ENCODE results near the gene DDX27.
A peak's percentile ranks its signal among the peaks of the same experiment; 100 is the strongest.

The DDX27 gene

GRCh38 chr20:49275636-49276035, 56.4 kb downstream of the DDX27 start:
- H3K27ac ChIP-seq, result peak overlapping the region; percentile 93
- DNase-seq (ENCODE audit: low read depth, low spot score), result no peak

GRCh38 chr20:49276161-49276960, 57.1 kb downstream of the DDX27 start:
- H3K27ac ChIP-seq, result peak overlapping the region; percentile 93

GRCh38 chr20:49276961-49277785, 58.0 kb downstream of the DDX27 start:
- no peak for DNase-seq (ENCODE audit: low read depth, low spot score)
- H3K27ac ChIP-seq, result peak overlapping the region; percentile 93

More at GRCh38 chr20:49276161-49276960, 57.1 kb downstream of the DDX27 start:
- no peak for DNase-seq (ENCODE audit: low read depth, low spot score)

- H3K27ac ChIP-seq, result peak overlapping the region; percentile 93
- DNase-seq (ENCODE audit: low read depth, low spot score), result no peak
Measured at GRCh38 chr20:49277786-49278035, 58.5 kb downstream of the DDX27 start.

GRCh38 chr20:49278036-49278817, 59.0 kb downstream of the DDX27 start, which contains the start of gene ZNFX1:
ZNFX1 (minus strand) TSS chr20:49278057; CDS start chr20:49275839, 2,218 bp downstream.
- DNase-seq (ENCODE audit: low read depth, low spot score), result peak; percentile 79
- peak within 1 kb of the TSS; percentile 93 for H3K27ac ChIP-seq

GRCh38 chr20:49278818-49279676, 59.8 kb downstream of the DDX27 start:
- H3K27ac ChIP-seq, result peak overlapping the region; percentile 93
- no peak for DNase-seq (ENCODE audit: low read depth, low spot score)

GRCh38 chr20:49279677-49280462, 60.7 kb downstream of the DDX27 start:
- no peak for DNase-seq (ENCODE audit: low read depth, low spot score)
- H3K27ac ChIP-seq, result peak overlapping the region; percentile 93

- peak overlapping the region; percentile 93 for H3K27ac ChIP-seq
- DNase-seq (ENCODE audit: low read depth, low spot score), result no peak
Measured at GRCh38 chr20:49280463-49281058, 61.3 kb downstream of the DDX27 start.

- peak overlapping the region; percentile 93 for H3K27ac ChIP-seq
- peak; percentile 56 for DNase-seq (ENCODE audit: low read depth, low spot score)
Measured at GRCh38 chr20:49281059-49281912, 62.1 kb downstream of the DDX27 start.

- peak overlapping the region; percentile 93 for H3K27ac ChIP-seq
- no peak for DNase-seq (ENCODE audit: low read depth, low spot score)
Measured at GRCh38 chr20:49281913-49282467, 62.8 kb downstream of the DDX27 start.

- peak overlapping the region; percentile 93 for H3K27ac ChIP-seq
- no peak for DNase-seq (ENCODE audit: low read depth, low spot score)
Measured at GRCh38 chr20:49282584-49283171, 63.5 kb downstream of the DDX27 start.

GRCh38 chr20:49283176-49283702, 64.0 kb downstream of the DDX27 start:
- peak overlapping the region; percentile 93 for H3K27ac ChIP-seq
- DNase-seq (ENCODE audit: low read depth, low spot score), result no peak

- H3K27ac ChIP-seq, result peak overlapping the region; percentile 93
Measured at GRCh38 chr20:49283703-49284625, 64.7 kb downstream of the DDX27 start.

GRCh38 chr20:49284818-49285217, 65.6 kb downstream of the DDX27 start:
- peak overlapping the region; percentile 93 for H3K27ac ChIP-seq
- no peak for DNase-seq (ENCODE audit: low read depth, low spot score)

More at GRCh38 chr20:49283703-49284625, 64.7 kb downstream of the DDX27 start:
- no peak for DNase-seq (ENCODE audit: low read depth, low spot score)

GRCh38 chr20:49285233-49285668, 66.0 kb downstream of the DDX27 start:
- H3K27ac ChIP-seq, result peak overlapping the region; percentile 93
- DNase-seq (ENCODE audit: low read depth, low spot score), result no peak
